Mucosa of descending colon (tissue), 3 donors: ENCODE measurements around the gene SYT2. TPM values are rescaled to one million over a fixed set of nuclear protein-coding genes. Genes with fewer than 3 reads are reported as not detected.

Experiments
- ATAC-seq: fragments of 200-7000 bp; cut with Tn5 transposase; one replicate; pipeline ENCODE4 v1.9.1; 2020; ENCODE audit warnings: mild to moderate bottlenecking, moderate library complexity
- DNase-seq, 3 donors: peaks; one replicate each; pipeline ENCODE4 v3.0.0-alpha.2; 2020
- H3K36me3 ChIP-seq: fragments of 200-600 bp; one replicate; pipeline ENCODE4 v1.8.0; 2021; ENCODE audit warnings: low read depth, mild to moderate bottlenecking
- H3K4me1 ChIP-seq: fragments of 200-600 bp; one replicate; pipeline ENCODE4 v1.8.0; 2021; ENCODE audit warnings: low read depth, mild to moderate bottlenecking
- H3K4me3 ChIP-seq: fragments of 200-600 bp; one replicate; pipeline ENCODE4 v1.8.0; 2021; ENCODE audit warnings: mild to moderate bottlenecking
- H3K9me3 ChIP-seq: fragments of 200-600 bp; one replicate; pipeline ENCODE4 v1.8.0; 2021; ENCODE audit warnings: mild to moderate bottlenecking
- CTCF ChIP-seq: fragments of 200-600 bp; IDR thresholded peaks from one replicate; pipeline ENCODE4 v1.8.0; 2022; ENCODE audit warnings: antibody characterized with exemption, mild to moderate bottlenecking
- intact Hi-C, 2 donors: fragments of 100-400 bp; cut with DNase I in 1 of 2; cut with micrococcal nuclease in 1 of 2; formaldehyde crosslinking; loops; one replicate each; pipeline versions ENCODE4 v1.11.0 to v1.11.1; 2022; cut with DNase I, micrococcal nuclease
- total RNA-seq, 3 donors: library from RNA; stranded (reverse); fragmentation: NEBNext Ultra II Directional in 2 of 3; extraction: Animal tissue kit (Norgen Biotek cat#: 25700) in 2 of 3; gene quantifications; one replicate each; pipeline versions ENCODE4 v1.2.1 to v1.2.4, GENCODE V29; 2021 to 2023
- donor health status: DM: no; HTN: no; CAD: no; lungs with moderate emphysema.
- donor health status: DM: no; HTN: no; CAD: no.
- donor health status: DM: no; HTN: yes; CAD: no.

SYT2 gene
- total RNA-seq, 3 donors from 2014 or later: 0.16 to 0.43 TPM; not detected in 1

- no peak for DNase-seq
- TF ChIP-seq CTCF: no peak
- peak; percentile 12 for ATAC-seq
- Histone ChIP-seq H3K9me3 (no peaks in the 10 kb centered on the region), H3K4me3 (no peak overlapping the region), H3K4me1 (peaks cover 16% of the 10 kb centered on the region), H3K36me3 (no peaks in the 10 kb centered on the region)
- intact Hi-C loops: no loop called here
These were observed 130.4 kb downstream of the SYT2 start for GRCh38 chr1:202579806-202580205.

GRCh38 chr1:202578565-202578964 is 131.7 kb downstream of the SYT2 start:
- Histone ChIP-seq H3K4me1 (peaks cover 16% of the 10 kb centered on the region), H3K36me3 (no peaks in the 10 kb centered on the region), H3K4me3 (no peak overlapping the region), H3K9me3 (no peaks in the 10 kb centered on the region)
- no peak for DNase-seq
- TF ChIP-seq CTCF: no peak
- intact Hi-C loops: no loop called here
- peak; percentile 33 for ATAC-seq

- no peak for TF ChIP-seq CTCF
- no peak for DNase-seq
- H3K4me1 ChIP-seq: peaks cover 16% of the 10 kb centered on the region
- no peaks in the 10 kb centered on the region for H3K36me3 ChIP-seq
- ATAC-seq: no peak
- no peak overlapping the region for H3K4me3 ChIP-seq
- no peaks in the 10 kb centered on the region for H3K9me3 ChIP-seq
- intact Hi-C loops: no loop called here
These were observed 132.2 kb downstream of the SYT2 start for GRCh38 chr1:202578001-202578504.

- no peaks in the 10 kb centered on the region for H3K9me3 ChIP-seq
These were observed 132.9 kb downstream of the SYT2 start for GRCh38 chr1:202577381-202577780.

GRCh38 chr1:202576816-202577215 is 133.4 kb downstream of the SYT2 start:
- no peaks in the 10 kb centered on the region for H3K9me3 ChIP-seq
- H3K4me3 ChIP-seq: no peak overlapping the region
- peaks cover 16% of the 10 kb centered on the region for H3K4me1 ChIP-seq
- DNase-seq (no peak), ATAC-seq (peak; percentile 13)
- no peak for TF ChIP-seq CTCF
- no peaks in the 10 kb centered on the region for H3K36me3 ChIP-seq
- intact Hi-C loops: no loop called here

More at GRCh38 chr1:202577381-202577780, 132.9 kb downstream of the SYT2 start:
- TF ChIP-seq CTCF: no peak
- H3K36me3 ChIP-seq: no peaks in the 10 kb centered on the region
- no peak overlapping the region for H3K4me3 ChIP-seq
- peaks cover 16% of the 10 kb centered on the region for H3K4me1 ChIP-seq
- intact Hi-C loops: no loop called here
- DNase-seq: no peak
- ATAC-seq: no peak
